ENCODE data around the gene BLVRB. TPM values are rescaled to one million over a fixed set of nuclear protein-coding genes. Genes with fewer than 3 reads are reported as not detected.

Gene BLVRB
- total RNA-seq, 2 experiments from 2014 or later, result 21.2 to 21.7 TPM

- ChIA-PET CTCF (interaction anchor here (1.7 kb wide), 1 partner anchor 11 kb away, joined by 5 read pairs; no protein-coding TSS in a partner anchor), POLR2A (interaction anchor here (0.6 to 0.8 kb wide), 3 partner anchors 9 to 63 kb away, joined by 3 read pairs; no protein-coding TSS in a partner anchor)
- DNase-seq, result no peak
- H3K27ac Mint-ChIP-seq, result no peak overlapping the region
- intact Hi-C loops (cut with micrococcal nuclease), result no loop called here
- TF ChIP-seq, protein P1, sequence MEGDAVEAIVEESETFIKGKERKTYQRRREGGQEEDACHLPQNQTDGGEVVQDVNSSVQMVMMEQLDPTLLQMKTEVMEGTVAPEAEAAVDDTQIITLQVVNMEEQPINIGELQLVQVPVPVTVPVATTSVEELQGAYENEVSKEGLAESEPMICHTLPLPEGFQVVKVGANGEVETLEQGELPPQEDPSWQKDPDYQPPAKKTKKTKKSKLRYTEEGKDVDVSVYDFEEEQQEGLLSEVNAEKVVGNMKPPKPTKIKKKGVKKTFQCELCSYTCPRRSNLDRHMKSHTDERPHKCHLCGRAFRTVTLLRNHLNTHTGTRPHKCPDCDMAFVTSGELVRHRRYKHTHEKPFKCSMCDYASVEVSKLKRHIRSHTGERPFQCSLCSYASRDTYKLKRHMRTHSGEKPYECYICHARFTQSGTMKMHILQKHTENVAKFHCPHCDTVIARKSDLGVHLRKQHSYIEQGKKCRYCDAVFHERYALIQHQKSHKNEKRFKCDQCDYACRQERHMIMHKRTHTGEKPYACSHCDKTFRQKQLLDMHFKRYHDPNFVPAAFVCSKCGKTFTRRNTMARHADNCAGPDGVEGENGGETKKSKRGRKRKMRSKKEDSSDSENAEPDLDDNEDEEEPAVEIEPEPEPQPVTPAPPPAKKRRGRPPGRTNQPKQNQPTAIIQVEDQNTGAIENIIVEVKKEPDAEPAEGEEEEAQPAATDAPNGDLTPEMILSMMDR (IDR thresholded peaks at IDR 0.05), result no peak
- ATAC-seq, result no peak
- H3K27me3 Mint-ChIP-seq, result no peaks in the 10 kb centered on the region
- no peaks in the 10 kb centered on the region for H3K9me3 Mint-ChIP-seq
- no peaks in the 10 kb centered on the region for H3K36me3 Mint-ChIP-seq (ENCODE audit: low read depth)
- peaks cover 5% of the 10 kb centered on the region for H3K4me1 Mint-ChIP-seq (ENCODE audit: low read depth)
- no peak overlapping the region for H3K4me3 Mint-ChIP-seq
Observed at GRCh38 chr19:40414542-40415535, 50.7 kb downstream of the BLVRB start.

DNA sequence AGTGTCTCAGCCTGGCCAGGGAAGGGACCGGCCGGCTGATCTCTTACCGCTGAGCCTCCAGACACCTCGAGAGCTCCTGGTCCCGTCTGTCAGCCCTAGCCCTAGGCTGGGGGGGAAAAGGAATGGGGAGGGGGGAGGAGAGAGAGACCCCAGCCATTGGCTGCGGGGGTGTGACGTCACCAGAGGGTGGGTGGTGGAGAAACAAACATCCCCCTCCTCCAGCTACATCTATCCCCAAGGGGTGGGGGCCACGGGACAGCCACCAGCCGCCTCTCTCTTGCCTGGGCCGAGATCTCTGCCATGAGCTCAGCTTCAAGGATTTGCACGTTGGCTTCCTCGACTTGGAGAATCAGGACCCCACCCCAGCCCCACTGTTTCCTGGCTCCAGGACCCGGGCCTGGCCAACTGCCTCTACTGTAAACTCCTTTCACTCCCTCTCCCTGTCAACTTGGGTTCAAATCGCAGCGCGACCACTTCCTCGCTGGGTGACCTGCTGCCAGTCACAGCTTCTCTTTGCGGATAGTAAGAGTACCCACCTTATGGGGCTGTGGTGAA lies 52.2 kb downstream of the BLVRB start, which contains the start of gene PRX:
Gene PRX (minus strand): TSS at position 88 of the 555 bp plus-strand sequence. CDS start 5,446 bp downstream, outside the sequence.
- Mint-ChIP-seq H3K36me3 (ENCODE audit: low read depth) (no peaks in the 10 kb centered on the region), H3K27ac (no peak within 1 kb of the TSS), H3K4me3 (no peak within 1 kb of the TSS), H3K27me3 (no peaks in the 10 kb centered on the region), H3K9me3 (no peaks in the 10 kb centered on the region), H3K4me1 (ENCODE audit: low read depth) (peaks cover 5% of the 10 kb centered on the region)
- no peak for DNase-seq
- ChIA-PET CTCF (interaction anchor here (1.4 to 7.8 kb wide), 2 partner anchors 6 to 108 kb away, joined by 4 to 38 read pairs; no protein-coding TSS in a partner anchor), POLR2A (no interaction called here)
- intact Hi-C loops (cut with micrococcal nuclease), result no loop called here
- TF ChIP-seq, protein P1 (IDR thresholded peaks at IDR 0.05), result no peak
- no peak for ATAC-seq

- CTCF ChIA-PET, result interaction anchor here (0.6 to 7.8 kb wide), 3 partner anchors 7 to 198 kb away, joined by 3 to 38 read pairs (median 4); no protein-coding TSS in a partner anchor
- Mint-ChIP-seq H3K27me3 (no peaks in the 10 kb centered on the region), H3K4me1 (ENCODE audit: low read depth) (peaks cover 5% of the 10 kb centered on the region), H3K27ac (no peak overlapping the region), H3K9me3 (no peaks in the 10 kb centered on the region), H3K36me3 (ENCODE audit: low read depth) (no peaks in the 10 kb centered on the region), H3K4me3 (no peak overlapping the region)
- DNase-seq (no peak), ATAC-seq (no peak)
- POLR2A ChIA-PET, result no interaction called here
- TF ChIP-seq, protein P1 (IDR thresholded peaks at IDR 0.05), result no peak
- intact Hi-C loops (cut with micrococcal nuclease), result no loop called here
Observed at GRCh38 chr19:40412866-40413265, 52.7 kb downstream of the BLVRB start.

GRCh38 chr19:40411958-40412499 lies 53.5 kb downstream of the BLVRB start:
- DNase-seq, result no peak
- POLR2A ChIA-PET, result no interaction called here
- Mint-ChIP-seq H3K27me3 (no peaks in the 10 kb centered on the region), H3K36me3 (ENCODE audit: low read depth) (no peaks in the 10 kb centered on the region), H3K9me3 (no peaks in the 10 kb centered on the region), H3K27ac (no peak overlapping the region), H3K4me1 (ENCODE audit: low read depth) (peaks cover 3% of the 10 kb centered on the region), H3K4me3 (no peak overlapping the region)
- ATAC-seq, result no peak
- TF ChIP-seq, protein P1 (IDR thresholded peaks at IDR 0.05), result no peak
- intact Hi-C loops (cut with micrococcal nuclease), result no loop called here
- CTCF ChIA-PET, result interaction anchor here (7.8 kb wide), 1 partner anchor 8 kb away, joined by 38 read pairs; no protein-coding TSS in a partner anchor

All from activated CD8-positive, alpha-beta T cell treated with anti-CD3 and anti-CD28 coated beads for 36 hours (primary cell).